HepG2 (cell line): ENCODE results near the gene LCE3D.

Experiments
- FOXK2 ChIP-seq: fragments of 450-650 bp; IDR thresholded peaks from 2 replicates; pipeline ENCODE4 v1.6.1; 2016
- GATAD2A ChIP-seq: IDR thresholded peaks from 2 replicates; pipeline ENCODE4 v1.6.1; 2016
- HDAC2 ChIP-seq: sonication (generic); formaldehyde crosslinking; IDR thresholded peaks from 2 replicates; pipeline ENCODE4 v1.4.0; 2020; ENCODE audit warnings: missing genetic modification reagents
- KDM4B ChIP-seq: sonication (generic); formaldehyde crosslinking; IDR thresholded peaks from 2 replicates; pipeline ENCODE4 v1.4.0; 2020; ENCODE audit warnings: missing genetic modification reagents
- REST ChIP-seq, 2 experiments: IDR thresholded peaks; 2 replicates each; pipeline ENCODE4 v1.6.1; 2011 to 2012; ENCODE audit warnings: low read length in 2 of 2, borderline replicate concordance in 1 of 2, low read depth in 1 of 2, mild to moderate bottlenecking in 1 of 2, moderate library complexity in 1 of 2
- ZFX ChIP-seq: sonication (generic); formaldehyde crosslinking; IDR thresholded peaks from 2 replicates; pipeline ENCODE4 v1.4.0; 2020; ENCODE audit warnings: mild to moderate bottlenecking, low read depth, missing genetic modification reagents, moderate library complexity
- ZNF770 ChIP-seq: sonication (generic); formaldehyde crosslinking; IDR thresholded peaks from 2 replicates; pipeline ENCODE4 v1.5.0; 2020; ENCODE audit warnings: mild to moderate bottlenecking, missing genetic modification reagents
- TF ChIP-seq, protein P1 (sequence below): sonication (generic); formaldehyde crosslinking; IDR thresholded peaks from 2 replicates; pipeline ENCODE4 v1.5.0; 2020; ENCODE audit warnings: missing genetic modification reagents, mild to moderate bottlenecking, borderline replicate concordance
- TF ChIP-seq, protein P2 (sequence below): sonication (generic); formaldehyde crosslinking; IDR thresholded peaks from 2 replicates; pipeline ENCODE4 v1.5.0; 2020; ENCODE audit warnings: mild to moderate bottlenecking, missing genetic modification reagents, moderate library complexity
- TF ChIP-seq, protein P3 (sequence below): sonication (generic); formaldehyde crosslinking; IDR thresholded peaks from 2 replicates; pipeline ENCODE4 v1.4.0; 2020; ENCODE audit warnings: missing genetic modification reagents

DNA sequence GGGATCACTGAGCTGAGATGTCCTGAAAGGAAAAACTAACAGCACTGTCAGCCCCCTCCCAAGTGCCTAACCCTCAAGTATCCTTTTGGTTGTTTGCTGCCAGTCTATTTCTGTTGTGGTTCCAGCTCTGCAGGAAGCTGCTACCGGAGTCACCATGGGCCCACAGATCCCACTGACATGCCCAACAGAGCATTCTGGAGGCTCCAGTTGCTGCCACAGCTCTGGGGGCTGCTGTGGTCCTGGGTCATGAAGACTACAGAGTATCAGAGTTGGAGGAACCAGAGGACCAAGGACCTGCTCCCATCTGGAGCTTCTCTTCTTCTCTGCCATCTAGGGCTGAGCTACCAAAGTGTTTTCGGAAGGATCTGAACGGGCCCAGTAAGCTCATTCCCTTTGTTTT is 41.7 kb upstream of the LCE3D start:
- TF ChIP-seq GATAD2A (CRISPR knock-in tag) (no peak), FOXK2 (no peak), ZNF770 (CRISPR knock-in tag) (no peak), KDM4B (no peak), HDAC2 (CRISPR knock-in tag) (no peak), REST (IDR thresholded peaks at IDR 0.05; ENCODE audit: borderline replicate concordance in 1 of 2, low read depth in 1 of 2, low read length in 2 of 2) (no peak), ZFX (CRISPR knock-in tag) (no peak)
- TF ChIP-seq, protein P1, sequence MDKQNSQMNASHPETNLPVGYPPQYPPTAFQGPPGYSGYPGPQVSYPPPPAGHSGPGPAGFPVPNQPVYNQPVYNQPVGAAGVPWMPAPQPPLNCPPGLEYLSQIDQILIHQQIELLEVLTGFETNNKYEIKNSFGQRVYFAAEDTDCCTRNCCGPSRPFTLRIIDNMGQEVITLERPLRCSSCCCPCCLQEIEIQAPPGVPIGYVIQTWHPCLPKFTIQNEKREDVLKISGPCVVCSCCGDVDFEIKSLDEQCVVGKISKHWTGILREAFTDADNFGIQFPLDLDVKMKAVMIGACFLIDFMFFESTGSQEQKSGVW (CRISPR knock-in tag) = no peak
- TF ChIP-seq, protein P2, sequence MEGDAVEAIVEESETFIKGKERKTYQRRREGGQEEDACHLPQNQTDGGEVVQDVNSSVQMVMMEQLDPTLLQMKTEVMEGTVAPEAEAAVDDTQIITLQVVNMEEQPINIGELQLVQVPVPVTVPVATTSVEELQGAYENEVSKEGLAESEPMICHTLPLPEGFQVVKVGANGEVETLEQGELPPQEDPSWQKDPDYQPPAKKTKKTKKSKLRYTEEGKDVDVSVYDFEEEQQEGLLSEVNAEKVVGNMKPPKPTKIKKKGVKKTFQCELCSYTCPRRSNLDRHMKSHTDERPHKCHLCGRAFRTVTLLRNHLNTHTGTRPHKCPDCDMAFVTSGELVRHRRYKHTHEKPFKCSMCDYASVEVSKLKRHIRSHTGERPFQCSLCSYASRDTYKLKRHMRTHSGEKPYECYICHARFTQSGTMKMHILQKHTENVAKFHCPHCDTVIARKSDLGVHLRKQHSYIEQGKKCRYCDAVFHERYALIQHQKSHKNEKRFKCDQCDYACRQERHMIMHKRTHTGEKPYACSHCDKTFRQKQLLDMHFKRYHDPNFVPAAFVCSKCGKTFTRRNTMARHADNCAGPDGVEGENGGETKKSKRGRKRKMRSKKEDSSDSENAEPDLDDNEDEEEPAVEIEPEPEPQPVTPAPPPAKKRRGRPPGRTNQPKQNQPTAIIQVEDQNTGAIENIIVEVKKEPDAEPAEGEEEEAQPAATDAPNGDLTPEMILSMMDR (CRISPR knock-in tag) = no peak
- TF ChIP-seq, protein P3, sequence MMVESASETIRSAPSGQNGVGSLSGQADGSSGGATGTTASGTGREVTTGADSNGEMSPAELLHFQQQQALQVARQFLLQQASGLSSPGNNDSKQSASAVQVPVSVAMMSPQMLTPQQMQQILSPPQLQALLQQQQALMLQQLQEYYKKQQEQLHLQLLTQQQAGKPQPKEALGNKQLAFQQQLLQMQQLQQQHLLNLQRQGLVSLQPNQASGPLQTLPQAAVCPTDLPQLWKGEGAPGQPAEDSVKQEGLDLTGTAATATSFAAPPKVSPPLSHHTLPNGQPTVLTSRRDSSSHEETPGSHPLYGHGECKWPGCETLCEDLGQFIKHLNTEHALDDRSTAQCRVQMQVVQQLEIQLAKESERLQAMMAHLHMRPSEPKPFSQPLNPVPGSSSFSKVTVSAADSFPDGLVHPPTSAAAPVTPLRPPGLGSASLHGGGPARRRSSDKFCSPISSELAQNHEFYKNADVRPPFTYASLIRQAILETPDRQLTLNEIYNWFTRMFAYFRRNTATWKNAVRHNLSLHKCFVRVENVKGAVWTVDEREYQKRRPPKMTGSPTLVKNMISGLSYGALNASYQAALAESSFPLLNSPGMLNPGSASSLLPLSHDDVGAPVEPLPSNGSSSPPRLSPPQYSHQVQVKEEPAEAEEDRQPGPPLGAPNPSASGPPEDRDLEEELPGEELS (CRISPR knock-in tag) = no peak
